Breast epithelium (tissue), 3 donors: Measurements from ENCODE around the gene FAXDC2.

ENCODE experiments used
- CTCF ChIP-seq, 3 donors: fragments of 450-650 bp; IDR thresholded peaks; one replicate each; pipeline ENCODE4 v1.5.1; 2016 to 2017; ENCODE audit warnings: antibody characterized with exemption in 3 of 3, mild to moderate bottlenecking in 3 of 3, moderate library complexity in 3 of 3
- POLR2A ChIP-seq: fragments of 450-650 bp; IDR thresholded peaks from one replicate; pipeline ENCODE4 v1.6.1; 2016; ENCODE audit warnings: antibody characterized with exemption, mild to moderate bottlenecking, moderate library complexity
- POLR2AphosphoS5 ChIP-seq, 3 donors: sonication (generic); formaldehyde crosslinking; IDR thresholded peaks; one replicate each; pipeline ENCODE4 v1.6.1; 2017; ENCODE audit warnings: antibody characterized with exemption in 3 of 3

- TF ChIP-seq POLR2A (no peak), CTCF (IDR thresholded peaks at IDR 0.05) (no peak), POLR2AphosphoS5 (IDR thresholded peaks at IDR 0.05) (no peak)
These were observed 12.4 kb upstream of the FAXDC2 start for GRCh38 chr5:154862766-154863165.
